OCI-M2 (cell line): Measurements from ENCODE around the gene PITPNC1.
"Not testable (repeated sequence)": the region's sequence is repeated elsewhere in the genome, so short reads cannot be mapped to it uniquely, and the experiment has no call there.

ENCODE experiments used
- DNase-seq: peaks from one replicate; lab custom pipeline; 2025; ENCODE audit not compliant: unreplicated experiment; lab: John Stamatoyannopoulos, UW

Gene PITPNC1

GRCh38 chr17:67430515-67430914, 53.4 kb downstream of the PITPNC1 start:
- not testable (repeated sequence) for DNase-seq

- DNase-seq: no peak
These were observed 54.4 kb downstream of the PITPNC1 start for GRCh38 chr17:67431249-67432015.

GRCh38 chr17:67433248-67433924, 56.3 kb downstream of the PITPNC1 start:
- no peak for DNase-seq

- DNase-seq: no peak
These were observed 57.0 kb downstream of the PITPNC1 start for GRCh38 chr17:67434061-67434525.

GRCh38 chr17:67435122-67435521, 58.0 kb downstream of the PITPNC1 start:
- no peak for DNase-seq

GRCh38 chr17:67435786-67436185, 58.7 kb downstream of the PITPNC1 start:
- DNase-seq: no peak

GRCh38 chr17:67436233-67436632, 59.2 kb downstream of the PITPNC1 start:
- no peak for DNase-seq

GRCh38 chr17:67438667-67439066, 61.6 kb downstream of the PITPNC1 start:
- DNase-seq: no peak

- DNase-seq: no peak
These were observed 62.2 kb downstream of the PITPNC1 start for GRCh38 chr17:67439269-67439668.

- no peak for DNase-seq
These were observed 63.4 kb downstream of the PITPNC1 start for GRCh38 chr17:67440277-67441051.

GRCh38 chr17:67441052-67441895, 64.2 kb downstream of the PITPNC1 start:
- no peak for DNase-seq

- no peak for DNase-seq
These were observed 64.8 kb downstream of the PITPNC1 start for GRCh38 chr17:67441896-67442219.

GRCh38 chr17:67442787-67443624, 65.9 kb downstream of the PITPNC1 start:
- DNase-seq: no peak

GRCh38 chr17:67443931-67444595, 67.0 kb downstream of the PITPNC1 start:
- no peak for DNase-seq

- no peak for DNase-seq
These were observed 71.4 kb downstream of the PITPNC1 start for GRCh38 chr17:67448449-67448848.

GRCh38 chr17:67449065-67449464, 72.0 kb downstream of the PITPNC1 start:
- no peak for DNase-seq

GRCh38 chr17:67449845-67450755, 73.0 kb downstream of the PITPNC1 start:
- no peak for DNase-seq
